Naive thymus-derived CD8-positive, alpha-beta T cell (primary cell): ENCODE data around the gene EXT2. TPM values are rescaled to one million over a fixed set of nuclear protein-coding genes. Genes with fewer than 3 reads are reported as not detected.
A peak's percentile ranks its signal among the peaks of the same experiment; 100 is the strongest.

ENCODE experiments used
- ATAC-seq, 2 donors: fragments of 150-1000 bp; cut with Tn5 transposase in 1 of 2; sonication (Bioruptor Pico), chemical (Tn5 transposase) in 1 of 2; 1 replicate in 1 of 2; 2 replicates in 1 of 2; pipeline ENCODE4 v1.10.0; 2021; ENCODE audit warnings: mild to moderate bottlenecking in 2 of 2, moderate library complexity in 2 of 2
- POLR2A ChIA-PET: fragments of 350-600 bp; sonication (Branson Sonifier 250); formaldehyde crosslinking; loops from one replicate; lab custom pipeline; 2021; ENCODE audit warnings: antibody characterized with exemption; lab: Charles Lee
- DNase-seq, 10 donors: peaks; one replicate each; pipeline versions ENCODE4 v3.0.0 to v3.0.0-alpha.2; 2020 to 2022
- H3K27ac Mint-ChIP-seq, 10 donors: one replicate each; pipeline ENCODE4 v1.8.0; 2020 to 2022; ENCODE audit warnings: mild to moderate bottlenecking in 10 of 10, mixed read lengths in 10 of 10, moderate library complexity in 4 of 10, inconsistent platforms in 1 of 10
- H3K27me3 Mint-ChIP-seq, 5 donors: one replicate each; pipeline ENCODE4 v1.8.0; 2021 to 2022; ENCODE audit warnings: mixed read lengths in 5 of 5
- H3K36me3 Mint-ChIP-seq, 3 donors: one replicate each; pipeline ENCODE4 v1.8.0; 2020 to 2022; ENCODE audit warnings: mixed read lengths in 3 of 3, mild to moderate bottlenecking in 2 of 3, inconsistent platforms in 1 of 3
- H3K4me1 Mint-ChIP-seq, 4 donors: one replicate each; pipeline ENCODE4 v1.8.0; 2021 to 2022; ENCODE audit warnings: mixed read lengths in 4 of 4
- H3K4me3 Mint-ChIP-seq, 10 donors: one replicate each; pipeline ENCODE4 v1.8.0; 2020 to 2022; ENCODE audit warnings: mild to moderate bottlenecking in 10 of 10, mixed read lengths in 10 of 10, moderate library complexity in 6 of 10, inconsistent platforms in 1 of 10
- H3K9me3 Mint-ChIP-seq, 9 donors: one replicate each; pipeline ENCODE4 v1.8.0; 2020 to 2022; ENCODE audit warnings: mixed read lengths in 9 of 9, mild to moderate bottlenecking in 3 of 9, inconsistent platforms in 1 of 9, moderate library complexity in 1 of 9
- polyA plus RNA-seq, 3 donors: library from polyadenylated mRNA; unstranded; fragments of 300-500 nt; fragmentation: Illumina TruSeq; gene quantifications; one replicate each; pipeline ENCODE4 v1.2.3, GENCODE V29; 2021
- total RNA-seq, 8 experiments: library from RNA in 2 of 8; stranded (reverse) in 2 of 8; gene quantifications; one replicate each; pipeline ENCODE4 v1.2.3 and lab custom pipeline; 2021 to 2026

Gene EXT2
- total and polyA plus RNA-seq, 5 experiments from 2014 or later: 27.3 to 39.5 (median 30.6) TPM

DNA sequence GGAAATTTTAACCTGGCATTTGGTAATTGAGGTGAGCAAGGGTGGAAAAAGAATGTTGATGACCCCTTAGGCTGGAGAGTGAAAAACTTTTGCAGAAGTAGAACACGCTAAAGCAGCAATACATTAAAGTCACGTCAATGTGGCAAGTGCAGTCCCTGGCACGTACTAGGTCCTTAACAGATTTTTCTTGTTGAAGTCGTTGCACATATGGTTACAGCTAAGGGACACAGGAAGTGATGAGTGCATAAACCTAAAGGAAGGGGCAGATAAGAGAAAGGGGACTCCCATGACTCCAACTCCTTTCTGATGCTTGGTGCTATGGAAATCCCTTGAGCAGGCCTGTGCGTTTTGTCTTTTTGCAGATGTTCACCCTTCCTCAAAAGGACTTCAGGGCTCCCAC lies 28.2 kb upstream of the EXT2 start:
- H3K27ac Mint-ChIP-seq: peak overlapping the region in 9 of 10 donors; percentile 35 to 98 (median 92)
- POLR2A ChIA-PET: no interaction called here
- H3K9me3 Mint-ChIP-seq: no peaks in the 10 kb centered on the region
- peak overlapping the region; percentile 90 to 98 (median 94) for H3K4me3 Mint-ChIP-seq
- ATAC-seq: no peak
- H3K36me3 Mint-ChIP-seq: peaks cover 0 to 6% (median 3%) of the 10 kb centered on the region in 3 donors
- no peak for DNase-seq
- H3K4me1 Mint-ChIP-seq: peaks cover 13 to 42% (median 30%) of the 10 kb centered on the region in 4 donors
- no peaks in the 10 kb centered on the region for H3K27me3 Mint-ChIP-seq

GRCh38 chr11:44068180-44068579 lies 27.3 kb upstream of the EXT2 start:
- DNase-seq (no peak), ATAC-seq (no peak)
- no peaks in the 10 kb centered on the region for H3K27me3 Mint-ChIP-seq
- H3K9me3 Mint-ChIP-seq: no peaks in the 10 kb centered on the region
- H3K27ac Mint-ChIP-seq: peak overlapping the region in 2 of 10 donors; percentile 15 to 37
- H3K4me3 Mint-ChIP-seq: no peak overlapping the region
- POLR2A ChIA-PET: no interaction called here
- peaks cover 13 to 42% (median 30%) of the 10 kb centered on the region in 4 donors for H3K4me1 Mint-ChIP-seq
- peaks cover 0 to 6% (median 3%) of the 10 kb centered on the region in 3 donors for H3K36me3 Mint-ChIP-seq

DNA sequence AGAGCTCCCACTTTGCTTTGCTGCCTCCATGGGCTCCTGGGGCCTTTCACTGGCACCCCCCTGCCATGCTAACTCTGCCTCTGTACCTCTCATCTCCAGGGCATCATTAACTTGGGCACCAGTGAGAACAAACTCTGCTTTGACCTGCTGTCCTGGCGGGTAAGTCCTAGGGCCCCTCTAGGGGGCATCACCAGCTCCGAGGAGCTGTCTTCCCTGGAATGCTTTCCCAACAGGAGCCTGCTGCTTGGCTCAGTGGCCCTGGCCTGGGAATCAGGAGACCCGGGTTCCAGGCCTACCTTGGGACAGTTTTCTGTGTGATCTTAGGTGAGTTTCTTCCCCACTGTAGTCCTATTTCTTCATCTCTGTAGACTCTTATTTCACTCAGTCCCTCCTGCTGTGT lies 24.3 kb upstream of the EXT2 start:
- no peaks in the 10 kb centered on the region for H3K27me3 Mint-ChIP-seq
- peaks cover 0 to 23% (median 15%) of the 10 kb centered on the region in 3 donors for H3K36me3 Mint-ChIP-seq
- no peak for ATAC-seq
- H3K4me1 Mint-ChIP-seq: peaks cover 13 to 33% (median 18%) of the 10 kb centered on the region in 4 donors
- no peak for DNase-seq
- no peaks in the 10 kb centered on the region for H3K9me3 Mint-ChIP-seq
- H3K4me3 Mint-ChIP-seq: no peak overlapping the region
- POLR2A ChIA-PET: no interaction called here
- H3K27ac Mint-ChIP-seq: no peak overlapping the region

DNA sequence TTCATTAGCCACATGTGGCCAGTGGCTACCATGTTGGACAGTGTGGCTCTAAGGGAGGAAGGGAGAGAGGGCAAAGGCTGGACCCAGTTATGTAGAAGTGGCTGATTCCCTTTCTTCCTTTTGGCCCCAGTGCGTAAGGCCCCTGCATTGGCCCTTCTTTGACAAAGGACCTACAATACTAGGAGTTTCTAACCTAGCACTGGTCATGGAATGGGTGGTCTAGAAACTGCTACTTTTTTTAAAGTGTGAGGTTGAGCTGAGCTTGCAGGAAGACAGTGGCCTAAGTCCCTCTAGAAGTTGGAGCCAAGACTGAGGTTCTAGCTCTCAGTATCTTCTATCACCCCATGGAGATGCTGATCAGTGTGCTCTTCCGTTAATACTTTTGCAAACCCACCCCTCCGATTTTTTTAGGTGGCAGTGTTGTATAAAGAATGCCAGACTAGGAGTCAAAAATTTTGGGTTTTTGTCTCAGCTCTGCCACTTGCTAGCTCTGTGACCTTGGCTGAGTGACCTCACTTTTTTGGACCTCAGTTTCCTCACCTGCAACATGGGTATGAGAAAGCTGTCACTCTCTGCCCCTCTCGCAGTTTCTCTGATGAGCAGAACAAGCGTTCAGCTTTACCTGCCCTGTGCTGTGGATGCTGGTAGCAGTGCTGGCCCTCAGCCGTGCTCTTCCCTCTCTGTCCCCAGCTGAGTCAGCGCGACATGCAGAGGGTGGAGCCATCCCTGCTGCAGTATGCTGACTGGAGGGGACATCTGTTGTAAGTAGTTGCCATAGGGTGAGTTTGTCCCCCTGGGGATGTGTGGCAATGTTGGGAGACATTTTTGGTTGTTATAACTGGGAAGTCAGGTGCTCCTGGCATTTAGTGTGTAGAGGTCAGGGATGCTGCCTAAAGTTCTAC lies 22.5 kb upstream of the EXT2 start:
- peaks cover 0 to 14% (median 11%) of the 10 kb centered on the region in 4 donors for H3K4me1 Mint-ChIP-seq
- peaks cover 0 to 29% (median 15%) of the 10 kb centered on the region in 3 donors for H3K36me3 Mint-ChIP-seq
- no peaks in the 10 kb centered on the region for H3K27me3 Mint-ChIP-seq
- no peak for DNase-seq
- H3K4me3 Mint-ChIP-seq: no peak overlapping the region
- H3K9me3 Mint-ChIP-seq: no peaks in the 10 kb centered on the region
- peak overlapping the region in 1 of 10 donors; percentile 15 for H3K27ac Mint-ChIP-seq
- no peak for ATAC-seq
- POLR2A ChIA-PET: no interaction called here

DNA sequence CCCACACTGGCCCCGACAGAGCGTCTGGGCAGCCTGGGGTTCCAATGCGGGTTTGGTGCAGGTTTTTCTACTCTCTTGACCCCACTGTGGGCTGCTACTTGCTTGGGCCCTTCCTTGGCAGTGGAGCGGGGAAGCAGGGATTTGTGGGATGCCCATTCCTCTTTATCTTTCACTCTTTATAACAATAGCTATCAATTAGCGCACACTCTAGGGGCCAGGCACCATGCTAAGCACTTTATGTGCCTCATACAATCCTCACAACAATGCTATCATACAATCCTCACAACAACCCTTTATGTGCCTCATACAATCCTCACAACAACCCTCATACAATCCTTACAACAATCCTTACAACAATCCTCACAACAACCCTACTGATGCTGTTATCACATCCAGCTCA lies 16.7 kb upstream of the EXT2 start:
- Mint-ChIP-seq H3K36me3 (peaks cover under 1 to 45% (median 29%) of the 10 kb centered on the region in 3 donors), H3K27ac (no peak overlapping the region), H3K4me3 (no peak overlapping the region), H3K27me3 (no peaks in the 10 kb centered on the region), H3K4me1 (peaks cover 0 to 3% (median 1%) of the 10 kb centered on the region in 4 donors), H3K9me3 (no peaks in the 10 kb centered on the region)
- ATAC-seq (no peak), DNase-seq (no peak)
- POLR2A ChIA-PET: no interaction called here

DNA sequence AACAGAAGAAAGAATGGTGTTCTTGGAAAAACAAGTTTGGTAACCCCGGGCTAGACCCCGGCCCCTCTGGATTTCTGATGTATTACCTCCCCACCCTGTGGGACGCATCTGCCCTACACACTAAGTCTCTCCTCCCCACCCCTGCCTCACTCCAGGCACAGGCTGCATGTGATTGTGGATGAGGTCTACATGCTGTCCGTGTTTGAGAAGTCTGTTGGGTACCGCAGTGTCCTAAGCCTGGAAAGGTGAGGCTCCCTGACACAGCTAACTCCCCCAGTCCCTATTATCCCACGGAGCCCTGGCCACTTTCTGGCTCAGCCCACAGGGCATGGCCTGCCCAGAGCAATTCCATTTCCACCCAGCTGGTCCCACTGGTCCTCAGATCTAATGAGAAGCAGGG lies 16.1 kb upstream of the EXT2 start:
- Mint-ChIP-seq H3K4me3 (no peak overlapping the region), H3K4me1 (peaks cover 0 to 3% (median under 1%) of the 10 kb centered on the region in 4 donors), H3K9me3 (peaks cover 0 to 4% (median 0%) of the 10 kb centered on the region in 9 donors), H3K36me3 (peaks cover 6 to 48% (median 32%) of the 10 kb centered on the region in 3 donors), H3K27ac (peak overlapping the region in 1 of 10 donors; percentile 38), H3K27me3 (no peaks in the 10 kb centered on the region)
- DNase-seq (no peak), ATAC-seq (no peak)
- POLR2A ChIA-PET: no interaction called here

GRCh38 chr11:44080951-44081350 lies 14.5 kb upstream of the EXT2 start:
- Mint-ChIP-seq H3K4me3 (no peak overlapping the region), H3K27me3 (no peaks in the 10 kb centered on the region), H3K4me1 (peaks cover 0 to 3% (median 0%) of the 10 kb centered on the region in 4 donors), H3K9me3 (peaks cover 0 to 11% (median 5%) of the 10 kb centered on the region in 9 donors), H3K27ac (peak overlapping the region in 1 of 10 donors; percentile 3), H3K36me3 (peaks cover 12 to 34% (median 29%) of the 10 kb centered on the region in 3 donors)
- POLR2A ChIA-PET: no interaction called here
- DNase-seq: no peak
- no peak for ATAC-seq

DNA sequence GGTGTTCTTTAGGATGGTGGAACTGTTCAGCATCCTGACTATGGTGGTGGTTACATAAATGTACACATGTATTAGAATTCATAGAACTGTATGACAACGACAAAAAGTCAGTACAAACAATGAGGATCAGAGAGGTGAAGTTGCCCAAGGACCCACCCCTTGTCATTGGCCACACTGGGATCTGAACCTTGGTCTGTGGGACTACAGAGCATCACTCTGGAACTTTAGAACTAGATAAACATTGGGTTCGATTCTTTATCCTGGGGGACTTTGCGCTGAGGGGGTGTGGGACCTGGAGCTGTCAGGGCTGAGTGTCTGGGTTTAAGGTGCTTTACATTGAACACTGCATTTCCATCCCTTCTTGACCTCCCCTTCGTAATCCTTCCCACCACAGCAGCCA lies 12.8 kb upstream of the EXT2 start:
- H3K4me1 Mint-ChIP-seq: no peaks in the 10 kb centered on the region
- POLR2A ChIA-PET: no interaction called here
- no peaks in the 10 kb centered on the region for H3K27me3 Mint-ChIP-seq
- peaks cover 0 to 11% (median 5%) of the 10 kb centered on the region in 9 donors for H3K9me3 Mint-ChIP-seq
- DNase-seq (no peak), ATAC-seq (no peak)
- peak overlapping the region in 1 of 10 donors; percentile 68 for H3K27ac Mint-ChIP-seq
- H3K4me3 Mint-ChIP-seq: no peak overlapping the region
- H3K36me3 Mint-ChIP-seq: peaks cover 16 to 37% (median 34%) of the 10 kb centered on the region in 3 donors

DNA sequence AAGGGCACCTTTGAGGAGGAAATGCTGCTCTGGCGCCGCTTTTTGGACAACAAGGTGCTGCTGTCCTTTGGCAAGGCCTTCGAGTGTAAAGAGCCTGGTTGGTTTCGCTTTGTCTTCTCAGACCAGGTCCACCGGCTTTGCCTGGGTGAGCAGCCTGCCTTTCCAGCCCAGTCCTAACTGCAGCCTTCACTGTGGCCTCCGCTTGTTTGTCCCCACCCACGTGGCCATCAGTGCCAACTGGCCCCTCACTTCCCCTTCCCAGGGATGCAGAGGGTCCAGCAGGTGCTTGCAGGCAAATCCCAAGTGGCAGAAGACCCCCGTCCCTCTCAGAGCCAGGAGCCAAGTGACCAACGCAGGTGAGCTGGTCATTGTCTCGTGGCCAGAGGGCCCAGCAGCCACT lies 12.0 kb upstream of the EXT2 start:
- no peaks in the 10 kb centered on the region for H3K27me3 Mint-ChIP-seq
- H3K27ac Mint-ChIP-seq: no peak overlapping the region
- no peak for ATAC-seq
- POLR2A ChIA-PET: no interaction called here
- H3K4me1 Mint-ChIP-seq: no peaks in the 10 kb centered on the region
- H3K36me3 Mint-ChIP-seq: peaks cover 16 to 37% (median 33%) of the 10 kb centered on the region in 3 donors
- no peak overlapping the region for H3K4me3 Mint-ChIP-seq
- DNase-seq: no peak
- H3K9me3 Mint-ChIP-seq: peaks cover 0 to 11% (median 5%) of the 10 kb centered on the region in 9 donors

DNA sequence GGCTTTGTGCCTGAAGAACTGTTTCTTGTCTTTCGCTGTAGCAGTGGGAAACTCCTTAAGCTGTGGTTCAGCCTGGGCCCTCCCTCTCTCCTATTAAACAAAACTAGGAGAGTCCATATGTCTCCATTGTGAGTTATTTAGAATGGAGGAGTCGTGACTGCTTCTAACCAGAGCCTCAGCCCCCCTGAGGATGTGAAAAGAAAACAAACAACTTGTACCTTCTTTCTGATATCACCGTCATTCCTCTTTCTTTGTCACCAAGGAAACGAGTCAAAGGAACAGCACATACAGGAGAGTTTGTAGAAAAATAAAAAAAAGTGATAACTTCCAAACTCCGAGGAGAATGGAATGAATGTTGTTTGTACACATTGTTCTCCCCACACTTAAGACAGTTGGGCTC lies 11.6 kb upstream of the EXT2 start:
- H3K9me3 Mint-ChIP-seq: peaks cover 0 to 11% (median 5%) of the 10 kb centered on the region in 9 donors
- H3K4me1 Mint-ChIP-seq: no peaks in the 10 kb centered on the region
- ATAC-seq (no peak), DNase-seq (no peak)
- no peak overlapping the region for H3K4me3 Mint-ChIP-seq
- peaks cover 16 to 37% (median 31%) of the 10 kb centered on the region in 3 donors for H3K36me3 Mint-ChIP-seq
- no peaks in the 10 kb centered on the region for H3K27me3 Mint-ChIP-seq
- POLR2A ChIA-PET: no interaction called here
- no peak overlapping the region for H3K27ac Mint-ChIP-seq

DNA sequence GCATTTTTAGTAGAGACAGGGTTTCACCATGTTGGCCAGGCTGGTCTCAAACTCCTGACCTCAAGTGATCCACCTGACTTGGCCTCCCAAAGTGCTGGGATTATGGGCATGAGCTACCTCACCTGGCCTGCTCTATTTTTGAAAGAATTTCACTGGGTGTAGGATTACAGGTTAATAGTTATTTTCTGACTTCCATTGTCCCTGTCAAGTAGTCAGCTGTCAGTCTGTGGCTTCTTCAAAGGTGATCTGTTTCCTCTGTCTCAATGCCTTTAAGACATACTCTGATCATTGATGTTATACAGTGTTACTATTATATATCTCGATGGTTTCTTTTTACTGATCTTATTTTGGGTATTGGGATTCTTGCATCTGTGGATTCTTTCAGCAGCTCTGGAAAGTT lies 10.1 kb upstream of the EXT2 start:
- Mint-ChIP-seq H3K27ac (no peak overlapping the region), H3K36me3 (peaks cover 16 to 36% (median 21%) of the 10 kb centered on the region in 3 donors), H3K9me3 (peaks cover 0 to 11% (median 5%) of the 10 kb centered on the region in 9 donors), H3K4me1 (no peaks in the 10 kb centered on the region), H3K27me3 (no peaks in the 10 kb centered on the region), H3K4me3 (no peak overlapping the region)
- ATAC-seq (no peak), DNase-seq (no peak)
- POLR2A ChIA-PET: no interaction called here

DNA sequence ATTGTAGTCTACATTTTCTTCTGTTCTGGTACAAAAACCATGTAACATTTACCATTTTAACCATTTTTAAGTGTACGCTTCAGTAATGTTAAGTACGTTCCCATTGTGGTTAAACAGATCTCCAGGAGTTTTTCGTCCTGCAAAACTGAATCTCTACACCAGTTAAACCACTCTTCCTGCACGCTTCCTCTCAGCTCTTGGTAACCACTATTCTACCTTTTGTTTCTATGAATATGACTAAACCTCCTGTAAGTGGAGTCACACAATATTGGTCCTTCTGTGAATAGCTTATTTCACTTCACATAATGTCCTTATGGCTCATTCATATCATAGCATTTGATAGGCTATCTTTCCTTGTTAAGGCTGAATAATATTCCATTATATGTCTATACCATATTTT lies 7.1 kb upstream of the EXT2 start:
- no peaks in the 10 kb centered on the region for H3K4me1 Mint-ChIP-seq
- H3K4me3 Mint-ChIP-seq: no peak overlapping the region
- peaks cover 14 to 23% (median 16%) of the 10 kb centered on the region in 3 donors for H3K36me3 Mint-ChIP-seq
- no peak overlapping the region for H3K27ac Mint-ChIP-seq
- DNase-seq (no peak), ATAC-seq (no peak)
- POLR2A ChIA-PET: no interaction called here
- H3K27me3 Mint-ChIP-seq: no peaks in the 10 kb centered on the region
- H3K9me3 Mint-ChIP-seq: peaks cover 0 to 11% (median 5%) of the 10 kb centered on the region in 9 donors

GRCh38 chr11:44088871-44089270 lies 6.6 kb upstream of the EXT2 start:
- no peak for ATAC-seq
- no peaks in the 10 kb centered on the region for H3K27me3 Mint-ChIP-seq
- H3K4me3 Mint-ChIP-seq: no peak overlapping the region
- DNase-seq: no peak
- H3K36me3 Mint-ChIP-seq: peaks cover 13 to 21% (median 15%) of the 10 kb centered on the region in 3 donors
- H3K9me3 Mint-ChIP-seq: peaks cover 0 to 11% (median 5%) of the 10 kb centered on the region in 9 donors
- POLR2A ChIA-PET: no interaction called here
- no peak overlapping the region for H3K27ac Mint-ChIP-seq
- peaks cover 0 to under 1% (median under 1%) of the 10 kb centered on the region in 4 donors for H3K4me1 Mint-ChIP-seq
